ENCODE results near the gene PTK7. TPM values are rescaled to one million over a fixed set of nuclear protein-coding genes. Genes with fewer than 3 reads are reported as not detected.

The PTK7 gene
- total RNA-seq, result 132 and 236 TPM in 2 replicates

DNA sequence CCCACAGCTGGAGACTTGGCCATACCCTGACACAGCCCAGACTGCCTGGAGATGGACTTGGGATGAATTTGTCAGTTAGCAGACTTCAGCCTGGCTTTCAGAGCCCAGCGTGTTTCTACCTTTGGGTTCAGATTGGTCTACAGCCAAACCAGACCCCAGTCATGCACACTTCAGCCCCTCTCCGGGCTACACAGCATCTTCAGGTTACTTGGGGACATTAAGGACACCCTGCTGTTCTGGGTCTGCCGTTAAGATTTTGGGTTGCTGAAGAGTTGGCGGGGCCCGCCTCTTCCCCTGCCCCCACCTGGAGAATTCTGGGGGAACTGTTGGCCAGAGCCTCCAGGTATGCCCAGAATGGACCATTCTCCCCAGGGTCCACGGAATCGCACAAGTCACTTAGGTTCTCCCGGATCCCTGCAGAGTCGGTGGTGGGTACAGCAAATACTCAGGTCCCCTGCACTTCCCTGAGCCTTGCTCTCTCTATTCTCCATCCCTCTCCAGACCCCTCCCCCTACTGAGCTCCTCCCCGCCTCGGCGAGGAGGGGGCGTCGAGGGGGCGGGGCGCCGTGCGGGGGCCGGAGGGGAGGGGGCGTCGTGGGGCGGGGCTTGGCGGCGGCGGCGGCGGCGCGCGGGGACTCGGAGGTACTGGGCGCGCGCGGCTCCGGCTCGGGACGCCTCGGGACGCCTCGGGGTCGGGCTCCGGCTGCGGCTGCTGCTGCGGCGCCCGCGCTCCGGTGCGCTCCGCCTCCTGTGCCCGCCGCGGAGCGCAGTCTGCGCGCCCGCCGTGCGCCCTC lies at the start of gene PTK7:
TSS of gene PTK7 (plus strand) at position 645 of the 794 bp plus-strand sequence. CDS start 175 bp downstream, outside the sequence.

DNA sequence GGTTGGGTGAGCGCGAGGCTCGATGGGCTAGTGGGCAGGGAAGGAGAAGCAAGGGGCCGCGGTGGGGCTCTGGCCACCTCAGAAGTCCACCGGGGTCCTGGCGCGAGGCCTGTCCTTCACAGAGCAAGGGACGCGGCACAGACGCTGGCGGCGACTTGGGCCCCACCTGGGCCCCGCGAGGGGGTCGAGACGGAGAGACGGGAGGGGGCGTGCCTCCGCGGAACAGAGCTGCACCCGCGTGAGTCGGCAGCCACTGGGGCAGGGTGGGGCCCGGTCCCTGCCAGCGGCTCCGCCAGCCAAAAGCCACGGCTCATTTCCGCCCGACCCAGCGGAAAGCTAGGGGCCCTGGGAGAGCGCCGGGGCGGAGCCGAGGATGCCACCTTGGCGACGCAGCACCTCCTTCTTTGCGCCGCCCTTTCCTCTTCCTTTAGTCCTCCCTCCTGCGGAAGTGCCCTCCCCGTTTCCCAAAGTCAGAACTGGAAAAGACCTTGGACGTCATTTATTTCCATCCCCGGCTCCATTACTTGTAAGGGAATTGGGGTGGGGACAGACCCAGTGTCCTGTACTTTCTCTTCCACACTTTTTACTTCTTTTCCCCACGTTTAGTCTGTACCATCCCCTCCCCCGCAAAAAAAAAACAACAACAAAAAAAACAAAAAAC lies 22.4 kb upstream of the PTK7 start, which contains the start of gene CUL7:
TSS of gene CUL7 (minus strand) at position 307 of the 661 bp plus-strand sequence. CDS start 1,063 bp downstream, outside the sequence.

DNA sequence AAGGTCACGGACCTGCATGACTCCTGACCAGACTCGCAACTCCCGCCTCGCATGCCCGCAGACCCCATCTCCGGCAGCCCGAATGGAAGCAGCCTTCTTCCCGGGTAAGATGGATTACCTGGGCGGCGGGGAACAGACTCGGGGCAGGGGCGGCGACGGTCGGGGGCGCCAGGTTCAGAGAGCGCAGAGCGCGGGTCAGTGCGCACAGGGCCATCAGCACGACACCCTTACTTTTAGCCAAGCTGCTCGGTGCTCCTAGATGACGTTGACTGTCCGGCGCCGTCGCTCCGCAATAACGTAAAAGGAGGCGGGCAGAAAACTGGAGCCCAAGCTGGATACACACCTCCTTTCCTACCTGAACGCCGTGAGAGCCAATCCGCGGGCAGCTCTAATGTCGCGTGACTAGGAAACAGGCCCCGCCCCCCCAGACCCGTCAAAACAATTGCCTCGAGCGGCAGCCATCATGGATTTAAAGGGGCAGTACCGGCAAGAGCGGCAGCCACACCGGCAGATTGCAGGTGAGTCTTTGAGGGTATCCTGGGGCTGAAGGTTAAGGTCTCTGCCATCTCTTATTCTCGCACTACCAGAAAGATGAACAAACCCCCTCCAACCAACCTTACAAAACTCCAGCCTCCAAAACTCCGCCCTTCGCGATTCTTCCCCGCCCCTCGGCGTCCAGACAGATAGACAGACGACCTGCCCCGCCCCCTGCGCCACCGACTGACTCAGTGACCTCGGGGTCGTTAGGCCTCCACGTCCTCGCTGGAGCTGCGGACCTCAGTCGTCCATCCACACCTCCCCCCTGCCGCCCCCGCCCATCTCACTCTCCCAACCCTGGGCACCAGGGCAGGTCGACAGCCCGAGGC lies 16.7 kb upstream of the PTK7 start, which contains the start of the genes KLC4 and MRPL2:
TSS of gene KLC4 (plus strand) at position 464 of the 866 bp plus-strand sequence. CDS start 1,705 bp downstream, outside the sequence.
TSS of gene MRPL2 (minus strand) at position 267 of the 866 bp plus-strand sequence. CDS start at position 214, 53 bp downstream.

DNA sequence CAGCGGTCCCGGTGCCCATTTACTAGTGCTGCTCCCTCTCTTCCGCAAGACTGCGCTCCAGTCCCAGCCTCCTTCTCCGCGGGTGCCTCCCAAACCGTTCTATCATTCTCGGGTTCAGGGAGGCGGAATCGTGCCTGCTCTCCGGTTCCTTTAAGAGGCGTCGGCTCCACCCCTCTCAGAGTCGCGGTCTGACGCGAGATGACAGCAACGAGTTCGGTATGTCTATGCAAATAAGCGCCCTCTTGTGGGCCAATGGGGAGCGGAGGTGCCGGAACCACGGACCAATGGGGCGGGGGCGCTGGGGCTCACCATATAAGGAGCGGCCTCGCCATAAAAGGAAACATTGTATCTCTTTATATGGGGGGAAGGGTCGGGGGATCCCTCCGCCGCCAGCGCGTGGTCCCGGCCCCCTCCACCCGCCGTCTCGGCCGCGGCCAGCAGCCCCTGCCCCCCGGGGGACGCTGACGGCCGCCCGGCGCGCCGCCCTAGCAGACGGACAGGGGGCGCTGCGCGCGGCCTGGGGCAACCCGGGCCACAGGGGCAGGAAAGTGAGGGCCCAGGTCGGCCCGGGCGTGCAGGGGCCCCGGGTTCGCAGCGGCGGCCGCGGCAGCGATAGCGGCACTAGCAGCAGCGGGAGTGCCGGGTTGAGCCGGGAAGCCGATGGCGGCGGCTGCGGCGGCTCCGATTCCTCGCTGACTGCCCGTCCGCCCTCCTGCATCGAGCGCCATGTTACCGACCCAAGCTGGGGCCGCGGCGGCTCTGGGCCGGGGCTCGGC lies 95.0 kb downstream of the PTK7 start, which contains the start of gene SRF:
TSS of gene SRF (plus strand) at position 339 of the 776 bp plus-strand sequence. CDS start at position 727, 388 bp downstream.

DNA sequence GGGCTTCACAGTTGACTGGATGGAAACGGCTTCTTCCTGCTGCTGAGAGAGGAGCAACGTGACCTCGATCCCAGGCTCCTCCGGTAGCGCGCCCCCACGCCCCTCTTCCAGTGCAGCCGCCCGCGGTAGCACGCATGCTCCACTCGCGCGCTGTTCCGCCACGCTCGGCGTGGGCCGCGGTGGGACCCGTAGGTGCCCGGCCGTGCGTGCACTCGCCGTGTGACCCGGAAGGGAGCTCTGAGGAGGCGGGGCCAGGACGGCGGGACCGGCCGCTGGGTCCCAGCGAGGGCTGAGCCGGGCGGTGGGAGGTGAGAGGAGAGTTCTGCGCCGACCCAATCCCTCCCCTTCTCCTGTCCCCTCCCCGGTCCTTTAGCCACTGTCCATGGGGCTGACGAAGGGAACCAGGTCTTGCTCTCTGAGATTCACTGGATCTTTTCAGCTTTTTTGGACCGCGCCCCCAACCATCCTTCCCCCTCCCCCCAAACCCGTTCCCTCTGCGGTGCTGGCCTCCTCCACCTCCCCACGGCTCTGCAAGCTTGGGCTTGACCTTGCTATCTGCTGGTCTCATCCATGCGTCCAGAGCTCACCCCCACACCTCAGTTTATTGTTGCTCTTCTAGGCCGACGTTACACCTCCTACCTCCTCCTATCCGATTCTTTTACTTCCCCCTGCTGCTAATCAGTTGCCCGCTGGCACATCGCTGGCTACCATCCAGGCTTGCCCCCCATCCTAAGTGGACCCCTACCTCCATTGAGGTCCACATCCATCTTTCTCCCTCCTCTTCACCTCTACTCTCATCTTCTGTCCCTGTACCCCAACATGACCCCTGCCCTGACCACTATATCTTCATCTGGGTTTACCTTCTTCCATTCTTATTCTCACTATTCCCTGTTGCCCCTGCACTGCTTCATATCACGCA lies 106.1 kb downstream of the PTK7 start, which contains the start of gene CUL9:
TSS of gene CUL9 (plus strand) at position 255 of the 919 bp plus-strand sequence. CDS start 2,115 bp downstream, outside the sequence.

Other genes starting within 250 kb of the PTK7 start
- 51.2 and 105 TPM in 2 replicates for gene RPL7L1, start 196.7 kb upstream of the PTK7 start, total RNA-seq
- gene PTCRA, start 160.3 kb upstream of the PTK7 start, total RNA-seq, result not detected in 2 replicates
- gene CNPY3, start 146.8 kb upstream of the PTK7 start, total RNA-seq, result 40.4 and 52.7 TPM in 2 replicates
- gene GNMT, start 115.6 kb upstream of the PTK7 start, total RNA-seq, result not detected in 2 replicates
- gene PEX6, start 97.1 kb upstream of the PTK7 start, total RNA-seq, result 17.1 and 40.4 TPM in 2 replicates
- gene PPP2R5D, start 91.7 kb upstream of the PTK7 start, total RNA-seq, result 47.9 and 64.5 TPM in 2 replicates
- gene MEA1, start 62.4 kb upstream of the PTK7 start, total RNA-seq, result 41.8 and 70.6 TPM in 2 replicates
- 90.0 and 96.8 TPM in 2 replicates for gene KLHDC3, start 62.1 kb upstream of the PTK7 start, total RNA-seq
- 46.6 and 114 TPM in 2 replicates for gene RRP36, start 54.7 kb upstream of the PTK7 start, total RNA-seq
- 22.3 and 55.4 TPM in 2 replicates for gene CUL7, start 22.5 kb upstream of the PTK7 start, total RNA-seq
- 35.0 and 40.7 TPM in 2 replicates for gene MRPL2, start 16.9 kb upstream of the PTK7 start, total RNA-seq
- 10.4 and 24.6 TPM in 2 replicates for gene KLC4, start 16.7 kb upstream of the PTK7 start, total RNA-seq
- gene SRF, start 95.0 kb downstream of the PTK7 start, total RNA-seq, result 40.3 and 44.2 TPM in 2 replicates
- gene CUL9, start 105.9 kb downstream of the PTK7 start, total RNA-seq, result 14.0 and 39.3 TPM in 2 replicates
- gene DNPH1, start 153.2 kb downstream of the PTK7 start, total RNA-seq, result 90.3 and 107 TPM in 2 replicates
- gene TTBK1, start 167.2 kb downstream of the PTK7 start, total RNA-seq, result under 0.01 and 0.13 TPM in 2 replicates
- not detected in 2 replicates for gene SLC22A7, start 221.9 kb downstream of the PTK7 start, total RNA-seq
- not detected in 2 replicates for gene CRIP3, start 232.5 kb downstream of the PTK7 start, total RNA-seq

All from mesangial cell (primary cell).